Neural cell (in vitro differentiated cells): ENCODE measurements around the gene SLC5A5.

Source experiments
- CTCF ChIP-seq: fragments of 450-650 bp; IDR thresholded peaks from 2 replicates; pipeline ENCODE4 v1.5.1; 2014; ENCODE audit warnings: antibody characterized with exemption, mild to moderate bottlenecking, moderate library complexity; ENCODE audit not compliant: poor library complexity, severe bottlenecking
- EZH2 ChIP-seq: fragments of 200-600, 300-800 bp; shearing (Covaris generic), sonication (generic); IDR thresholded peaks from 2 replicates; pipeline ENCODE4 v1.6.1; 2014; ENCODE audit warnings: antibody characterized with exemption, low read length, borderline replicate concordance, mild to moderate bottlenecking; ENCODE audit not compliant: insufficient read depth, poor library complexity, severe bottlenecking
- TF ChIP-seq, protein P1 (sequence below): IDR thresholded peaks from 2 replicates; pipeline ENCODE4 v1.6.1; 2012; ENCODE audit warnings: borderline replicate concordance

DNA sequence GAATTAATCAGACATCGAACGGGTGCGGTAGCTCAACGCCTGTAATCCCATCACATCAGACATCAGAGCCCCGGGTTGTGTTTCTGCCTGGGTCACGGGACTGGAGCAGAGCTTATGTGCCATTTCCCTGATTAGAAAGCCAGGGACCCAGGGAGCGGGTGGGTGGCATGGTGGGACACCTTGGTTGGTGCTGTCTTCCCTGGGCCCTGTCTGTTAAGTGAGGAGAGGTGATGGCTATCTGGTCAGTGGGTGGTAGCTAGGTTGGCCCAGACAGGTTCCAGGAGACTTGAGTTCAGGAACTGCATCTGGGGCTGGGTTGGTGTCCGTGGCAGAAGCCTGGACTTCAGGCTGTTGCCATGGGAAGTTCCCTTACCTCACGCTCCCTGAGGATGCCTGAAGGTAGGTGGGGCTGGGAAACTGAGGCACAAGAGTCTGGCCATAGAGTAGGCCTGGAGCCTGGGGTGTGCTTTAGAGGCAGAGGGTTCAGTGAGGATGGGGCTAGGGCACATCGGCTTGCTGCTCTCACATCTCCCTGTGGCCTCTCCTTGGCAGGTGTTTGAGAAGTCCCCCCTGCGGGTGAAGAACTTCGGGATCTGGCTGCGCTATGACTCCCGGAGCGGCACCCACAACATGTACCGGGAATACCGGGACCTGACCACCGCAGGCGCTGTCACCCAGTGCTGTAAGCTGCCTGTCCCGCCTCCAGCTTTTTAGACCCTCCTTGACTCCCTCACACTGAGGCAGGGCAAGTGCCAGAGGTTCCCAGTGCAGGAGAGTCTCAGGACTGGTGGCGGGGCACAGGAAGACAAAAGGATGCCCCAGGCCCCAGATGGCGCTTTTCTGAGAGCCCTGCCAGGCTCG lies 10.0 kb upstream of the SLC5A5 start:
- no peak for TF ChIP-seq CTCF
- TF ChIP-seq, protein P1, sequence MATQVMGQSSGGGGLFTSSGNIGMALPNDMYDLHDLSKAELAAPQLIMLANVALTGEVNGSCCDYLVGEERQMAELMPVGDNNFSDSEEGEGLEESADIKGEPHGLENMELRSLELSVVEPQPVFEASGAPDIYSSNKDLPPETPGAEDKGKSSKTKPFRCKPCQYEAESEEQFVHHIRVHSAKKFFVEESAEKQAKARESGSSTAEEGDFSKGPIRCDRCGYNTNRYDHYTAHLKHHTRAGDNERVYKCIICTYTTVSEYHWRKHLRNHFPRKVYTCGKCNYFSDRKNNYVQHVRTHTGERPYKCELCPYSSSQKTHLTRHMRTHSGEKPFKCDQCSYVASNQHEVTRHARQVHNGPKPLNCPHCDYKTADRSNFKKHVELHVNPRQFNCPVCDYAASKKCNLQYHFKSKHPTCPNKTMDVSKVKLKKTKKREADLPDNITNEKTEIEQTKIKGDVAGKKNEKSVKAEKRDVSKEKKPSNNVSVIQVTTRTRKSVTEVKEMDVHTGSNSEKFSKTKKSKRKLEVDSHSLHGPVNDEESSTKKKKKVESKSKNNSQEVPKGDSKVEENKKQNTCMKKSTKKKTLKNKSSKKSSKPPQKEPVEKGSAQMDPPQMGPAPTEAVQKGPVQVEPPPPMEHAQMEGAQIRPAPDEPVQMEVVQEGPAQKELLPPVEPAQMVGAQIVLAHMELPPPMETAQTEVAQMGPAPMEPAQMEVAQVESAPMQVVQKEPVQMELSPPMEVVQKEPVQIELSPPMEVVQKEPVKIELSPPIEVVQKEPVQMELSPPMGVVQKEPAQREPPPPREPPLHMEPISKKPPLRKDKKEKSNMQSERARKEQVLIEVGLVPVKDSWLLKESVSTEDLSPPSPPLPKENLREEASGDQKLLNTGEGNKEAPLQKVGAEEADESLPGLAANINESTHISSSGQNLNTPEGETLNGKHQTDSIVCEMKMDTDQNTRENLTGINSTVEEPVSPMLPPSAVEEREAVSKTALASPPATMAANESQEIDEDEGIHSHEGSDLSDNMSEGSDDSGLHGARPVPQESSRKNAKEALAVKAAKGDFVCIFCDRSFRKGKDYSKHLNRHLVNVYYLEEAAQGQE = no peak
- TF ChIP-seq EZH2 = no peak
